DOHH2 (cell line): ENCODE data around the gene PIK3CG.

Experiments used
- EZH2phosphoT487 ChIP-seq: fragments of 200-600 bp; sonication (generic); IDR thresholded peaks from 2 replicates; pipeline ENCODE4 v1.6.1; 2017; ENCODE audit warnings: borderline replicate concordance, mild to moderate bottlenecking, antibody characterized with exemption, low read length, moderate library complexity, mixed read lengths
- TF ChIP-seq, protein P1 (sequence below): fragments of 200-600 bp; sonication (generic); IDR thresholded peaks from one replicate; pipeline ENCODE4 v1.5.1; 2014; ENCODE audit warnings: antibody characterized with exemption, mild to moderate bottlenecking, low read depth, low read length; ENCODE audit not compliant: poor library complexity, severe bottlenecking

- TF ChIP-seq, protein P1, sequence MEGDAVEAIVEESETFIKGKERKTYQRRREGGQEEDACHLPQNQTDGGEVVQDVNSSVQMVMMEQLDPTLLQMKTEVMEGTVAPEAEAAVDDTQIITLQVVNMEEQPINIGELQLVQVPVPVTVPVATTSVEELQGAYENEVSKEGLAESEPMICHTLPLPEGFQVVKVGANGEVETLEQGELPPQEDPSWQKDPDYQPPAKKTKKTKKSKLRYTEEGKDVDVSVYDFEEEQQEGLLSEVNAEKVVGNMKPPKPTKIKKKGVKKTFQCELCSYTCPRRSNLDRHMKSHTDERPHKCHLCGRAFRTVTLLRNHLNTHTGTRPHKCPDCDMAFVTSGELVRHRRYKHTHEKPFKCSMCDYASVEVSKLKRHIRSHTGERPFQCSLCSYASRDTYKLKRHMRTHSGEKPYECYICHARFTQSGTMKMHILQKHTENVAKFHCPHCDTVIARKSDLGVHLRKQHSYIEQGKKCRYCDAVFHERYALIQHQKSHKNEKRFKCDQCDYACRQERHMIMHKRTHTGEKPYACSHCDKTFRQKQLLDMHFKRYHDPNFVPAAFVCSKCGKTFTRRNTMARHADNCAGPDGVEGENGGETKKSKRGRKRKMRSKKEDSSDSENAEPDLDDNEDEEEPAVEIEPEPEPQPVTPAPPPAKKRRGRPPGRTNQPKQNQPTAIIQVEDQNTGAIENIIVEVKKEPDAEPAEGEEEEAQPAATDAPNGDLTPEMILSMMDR: no peak
- no peak for TF ChIP-seq EZH2phosphoT487
Measured at GRCh38 chr7:106848851-106849442, 16.1 kb upstream of the PIK3CG start.
